HFFc6 (cell line): ENCODE measurements around the gene TRAK2. TPM values are rescaled to one million over a fixed set of nuclear protein-coding genes. Genes with fewer than 3 reads are reported as not detected.

ENCODE experiments used
- DNase-seq: peaks from one replicate; pipeline ENCODE4 v3.0.0-alpha.2; 2018
- H3K27ac Mint-ChIP-seq: 2 replicates; pipeline ENCODE4 v1.8.0; 2020; ENCODE audit warnings: mild to moderate bottlenecking, mixed read lengths
- H3K27me3 Mint-ChIP-seq: 2 replicates; pipeline ENCODE4 v1.8.0; 2021; ENCODE audit warnings: mild to moderate bottlenecking, moderate library complexity, mixed read lengths; ENCODE audit not compliant: insufficient read depth
- H3K36me3 Mint-ChIP-seq: 2 replicates; pipeline ENCODE4 v1.8.0; 2021; ENCODE audit warnings: low read depth, mixed read lengths
- H3K4me1 Mint-ChIP-seq: 2 replicates; pipeline ENCODE4 v1.8.0; 2020; ENCODE audit warnings: low read depth, mixed read lengths
- H3K4me3 Mint-ChIP-seq: 2 replicates; pipeline ENCODE4 v1.8.0; 2020; ENCODE audit warnings: mild to moderate bottlenecking, moderate library complexity, mixed read lengths
- H3K9me3 Mint-ChIP-seq: 2 replicates; pipeline ENCODE4 v1.8.0; 2020; ENCODE audit warnings: mild to moderate bottlenecking, mixed read lengths
- total RNA-seq, 6 experiments: library from RNA; stranded (reverse); fragmentation: NEBNext Ultra II Directional; extraction: Animal tissue kit (Norgen Biotek cat#: 25700); gene quantifications; 2 replicates in 1 of 6; 3 replicates in 5 of 6; pipeline ENCODE4 v1.2.3, GENCODE V29; 2021
- TF ChIP-seq, protein P1 (sequence below): fragments of 200-600 bp; sonication (generic); IDR thresholded peaks from 2 replicates; pipeline ENCODE4 v1.5.0; 2021; ENCODE audit warnings: antibody characterized with exemption, mild to moderate bottlenecking

The TRAK2 gene
- total RNA-seq, 6 experiments from 2014 or later, result 43.2 to 55.8 (median 54.0) TPM

DNA sequence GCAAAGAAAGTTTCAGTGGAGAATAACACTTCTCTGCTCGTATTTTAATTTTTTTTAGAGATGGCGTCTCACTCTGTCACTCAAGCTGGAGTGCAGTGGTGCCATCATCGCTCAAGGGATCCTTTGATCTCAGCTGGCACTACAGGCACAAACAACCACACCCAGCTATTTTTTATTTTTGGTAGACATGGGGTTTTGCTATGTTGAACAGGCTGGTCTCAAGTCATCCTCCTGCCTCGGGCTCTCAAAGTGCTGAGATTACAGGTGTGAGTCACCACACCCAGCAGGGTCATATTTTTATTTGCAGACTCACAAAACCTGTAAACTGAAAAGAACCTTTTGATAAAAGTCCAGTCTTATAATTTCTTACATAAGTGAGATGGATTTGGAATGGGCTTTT, 2.6 kb downstream of the TRAK2 start:
- peak overlapping the region; percentile 42 for H3K27ac Mint-ChIP-seq
- no peak for DNase-seq
- TF ChIP-seq, protein P1, sequence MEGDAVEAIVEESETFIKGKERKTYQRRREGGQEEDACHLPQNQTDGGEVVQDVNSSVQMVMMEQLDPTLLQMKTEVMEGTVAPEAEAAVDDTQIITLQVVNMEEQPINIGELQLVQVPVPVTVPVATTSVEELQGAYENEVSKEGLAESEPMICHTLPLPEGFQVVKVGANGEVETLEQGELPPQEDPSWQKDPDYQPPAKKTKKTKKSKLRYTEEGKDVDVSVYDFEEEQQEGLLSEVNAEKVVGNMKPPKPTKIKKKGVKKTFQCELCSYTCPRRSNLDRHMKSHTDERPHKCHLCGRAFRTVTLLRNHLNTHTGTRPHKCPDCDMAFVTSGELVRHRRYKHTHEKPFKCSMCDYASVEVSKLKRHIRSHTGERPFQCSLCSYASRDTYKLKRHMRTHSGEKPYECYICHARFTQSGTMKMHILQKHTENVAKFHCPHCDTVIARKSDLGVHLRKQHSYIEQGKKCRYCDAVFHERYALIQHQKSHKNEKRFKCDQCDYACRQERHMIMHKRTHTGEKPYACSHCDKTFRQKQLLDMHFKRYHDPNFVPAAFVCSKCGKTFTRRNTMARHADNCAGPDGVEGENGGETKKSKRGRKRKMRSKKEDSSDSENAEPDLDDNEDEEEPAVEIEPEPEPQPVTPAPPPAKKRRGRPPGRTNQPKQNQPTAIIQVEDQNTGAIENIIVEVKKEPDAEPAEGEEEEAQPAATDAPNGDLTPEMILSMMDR, result no peak
- H3K9me3 Mint-ChIP-seq, result no peaks in the 10 kb centered on the region
- peak overlapping the region; percentile 63 for H3K4me3 Mint-ChIP-seq
- peaks cover 18% of the 10 kb centered on the region for H3K36me3 Mint-ChIP-seq
- no peaks in the 10 kb centered on the region; the same call in 1 of the 2 replicates for H3K27me3 Mint-ChIP-seq
- H3K4me1 Mint-ChIP-seq, result peaks cover 66% of the 10 kb centered on the region

DNA sequence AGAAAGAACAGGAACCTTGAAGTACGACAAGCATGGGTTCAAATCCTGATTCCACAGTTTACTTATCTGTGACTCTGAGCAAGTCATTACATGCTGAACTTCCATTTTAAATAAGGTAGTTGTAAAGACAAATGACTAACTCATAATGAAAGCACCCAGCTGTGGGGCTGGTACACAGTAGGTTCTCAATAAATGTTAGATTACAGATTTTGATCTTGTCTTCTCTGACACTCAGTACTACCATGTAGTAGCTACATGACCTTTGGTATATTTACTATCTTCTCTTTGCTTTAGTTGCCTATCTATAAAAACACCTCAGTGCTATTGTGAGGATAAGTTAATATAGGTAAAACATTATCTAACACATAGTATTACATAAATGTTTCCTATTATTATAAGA, 3.2 kb downstream of the TRAK2 start:
- H3K9me3 Mint-ChIP-seq, result no peaks in the 10 kb centered on the region
- TF ChIP-seq, protein P1, result no peak
- peaks cover 18% of the 10 kb centered on the region for H3K36me3 Mint-ChIP-seq
- no peak for DNase-seq
- peaks cover 60% of the 10 kb centered on the region for H3K4me1 Mint-ChIP-seq
- no peak overlapping the region for H3K4me3 Mint-ChIP-seq
- H3K27me3 Mint-ChIP-seq, result no peaks in the 10 kb centered on the region; the same call in 1 of the 2 replicates
- peak overlapping the region; percentile 12; the same call in 1 of the 2 replicates for H3K27ac Mint-ChIP-seq

DNA sequence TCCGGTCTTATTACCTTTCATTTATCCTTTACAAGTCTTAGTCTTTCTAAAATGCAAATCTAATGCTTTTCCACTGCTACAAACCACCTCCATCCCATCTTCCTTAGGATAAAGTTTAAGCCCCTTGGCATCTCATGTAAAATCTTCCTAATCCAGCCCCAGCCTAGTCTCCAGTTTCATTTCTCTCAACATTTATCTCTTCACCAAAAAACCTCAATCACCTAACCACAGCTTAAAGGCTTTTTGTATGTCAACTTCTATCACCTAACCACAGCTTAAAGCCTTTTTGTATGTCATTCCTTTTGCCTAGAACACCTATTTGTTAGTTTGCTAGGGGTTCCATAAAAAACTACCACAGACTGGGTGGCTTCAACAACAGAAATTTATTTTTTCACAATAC, 4.2 kb downstream of the TRAK2 start:
- Mint-ChIP-seq H3K9me3 (no peaks in the 10 kb centered on the region), H3K4me1 (peaks cover 51% of the 10 kb centered on the region), H3K27me3 (no peaks in the 10 kb centered on the region; the same call in 1 of the 2 replicates), H3K36me3 (peaks cover 18% of the 10 kb centered on the region), H3K4me3 (no peak overlapping the region), H3K27ac (no peak overlapping the region)
- TF ChIP-seq, protein P1, result no peak
- no peak for DNase-seq

DNA sequence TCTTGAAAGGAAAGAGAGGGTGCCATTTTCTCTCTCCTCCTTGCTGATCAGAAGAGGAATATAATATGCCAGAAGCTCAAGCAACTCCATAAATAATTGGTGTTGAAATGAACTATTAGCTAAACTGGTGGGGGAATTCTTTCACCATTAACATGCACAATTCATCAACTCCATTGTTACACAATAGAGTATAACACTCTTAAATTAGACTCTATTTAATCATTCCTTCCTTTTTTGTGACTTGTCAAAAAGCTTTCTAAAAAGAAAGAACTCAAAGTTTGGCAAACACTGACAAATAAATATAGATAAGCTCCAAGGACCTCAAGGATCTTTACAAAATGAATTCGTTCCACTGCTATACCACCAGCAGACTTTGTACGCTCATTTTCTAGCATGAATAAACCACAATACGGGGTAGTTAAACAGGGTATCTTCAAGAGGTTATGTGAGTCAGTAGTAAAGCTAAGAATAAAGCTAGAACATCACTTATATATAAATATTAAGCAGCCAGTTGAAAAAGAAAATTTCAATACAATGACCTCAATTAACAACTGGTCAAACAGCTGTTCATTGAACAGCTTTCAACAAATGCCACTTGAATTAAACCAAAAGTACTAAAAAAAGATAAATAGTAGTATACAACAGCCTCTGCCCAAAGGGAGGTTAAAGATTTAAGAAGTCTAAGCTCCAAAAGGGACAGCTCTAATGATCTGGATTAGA, 6.4 kb downstream of the TRAK2 start:
- no peak for DNase-seq
- Mint-ChIP-seq H3K9me3 (no peaks in the 10 kb centered on the region), H3K27me3 (peaks cover 1% of the 10 kb centered on the region; the same call in 1 of the 2 replicates), H3K36me3 (peaks cover 25% of the 10 kb centered on the region), H3K4me3 (no peak overlapping the region), H3K4me1 (peaks cover 45% of the 10 kb centered on the region), H3K27ac (no peak overlapping the region)
- TF ChIP-seq, protein P1, result no peak

DNA sequence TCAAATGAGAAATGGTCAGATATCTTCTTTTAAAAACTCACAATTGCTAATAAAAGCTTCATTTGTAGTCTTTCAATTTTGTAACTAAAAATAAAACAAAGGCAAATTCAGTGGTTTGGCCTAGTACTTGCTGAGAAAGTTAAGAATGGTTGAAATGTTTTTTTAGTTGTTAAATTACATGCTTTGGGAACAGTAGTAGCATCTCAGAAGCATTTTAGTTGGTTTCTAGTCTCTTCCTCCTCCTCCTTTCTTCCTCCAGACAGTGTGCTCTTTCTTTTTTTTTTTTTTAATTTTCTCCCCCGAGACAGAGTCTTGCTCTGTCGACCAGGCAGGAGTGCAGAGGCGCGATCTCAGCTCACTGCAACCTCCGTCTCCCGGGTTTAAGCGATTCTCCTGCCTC, 9.8 kb downstream of the TRAK2 start:
- H3K36me3 Mint-ChIP-seq, result peaks cover 14% of the 10 kb centered on the region
- H3K27ac Mint-ChIP-seq, result no peak overlapping the region
- no peak overlapping the region for H3K4me3 Mint-ChIP-seq
- H3K27me3 Mint-ChIP-seq, result peaks cover 1% of the 10 kb centered on the region; the same call in 1 of the 2 replicates
- TF ChIP-seq, protein P1, result no peak
- peaks cover 37% of the 10 kb centered on the region for H3K4me1 Mint-ChIP-seq
- H3K9me3 Mint-ChIP-seq, result no peaks in the 10 kb centered on the region
- DNase-seq, result no peak
